Right lobe of liver (tissue), 4 donors: ENCODE data around the gene ACTN1.

Source experiments
- CTCF ChIP-seq, 4 donors: fragments of 200-600 bp in 3 of 4; fragments of 450-650 bp in 1 of 4; IDR thresholded peaks; one replicate each; pipeline versions ENCODE4 v1.5.1 to v1.8.0; 2016 to 2022; ENCODE audit warnings: antibody characterized with exemption in 4 of 4, mild to moderate bottlenecking in 2 of 4
- POLR2A ChIP-seq: fragments of 450-650 bp; IDR thresholded peaks from one replicate; pipeline ENCODE4 v1.6.1; 2017; ENCODE audit warnings: antibody characterized with exemption, mild to moderate bottlenecking
- donor health status: DM: no; HTN: no; CAD: no.
- donor health status: DM: no; HTN: no; CAD: no.
- donor health status: DM: no; HTN: yes; CAD: no.

GRCh38 chr14:68978172-68978911 is 760 bp downstream of the ACTN1 start:
- TF ChIP-seq POLR2A (no peak), CTCF (IDR thresholded peaks at IDR 0.05) (no peak)
